GDM1 (cell line): ENCODE data around the gene CSNK1G1.
"Not testable (repeated sequence)": the region's sequence is repeated elsewhere in the genome, so short reads cannot be mapped to it uniquely, and the experiment has no call there.

Source experiments
- DNase-seq: peaks from one replicate; lab custom pipeline; 2025; lab: John Stamatoyannopoulos, UW

The CSNK1G1 gene

GRCh38 chr15:64355944-64356709, at the start of gene CSNK1G1:
Gene CSNK1G1, minus strand, starts transcription at chr15:64356173. Its CDS starts 55,674 bp downstream, at chr15:64300499.
- DNase-seq: peak; percentile 93

GRCh38 chr15:64400583-64400982, 44.6 kb upstream of the CSNK1G1 start:
- no peak for DNase-seq

GRCh38 chr15:64398575-64398974, 42.6 kb upstream of the CSNK1G1 start:
- no peak for DNase-seq

- DNase-seq: no peak
Observed at GRCh38 chr15:64396789-64397188, 40.8 kb upstream of the CSNK1G1 start.

- not testable (repeated sequence) for DNase-seq
Observed at GRCh38 chr15:64392471-64392870, 36.5 kb upstream of the CSNK1G1 start.

GRCh38 chr15:64389036-64389435, 33.1 kb upstream of the CSNK1G1 start:
- DNase-seq: no peak

GRCh38 chr15:64387562-64388168, 31.7 kb upstream of the CSNK1G1 start, which contains the start of gene TRIP4:
Gene TRIP4, plus strand, starts transcription at chr15:64387836. Its CDS starts 28 bp downstream, at chr15:64387864.
- DNase-seq: peak; percentile 97

- no peak for DNase-seq
Observed at GRCh38 chr15:64386291-64386690, 30.3 kb upstream of the CSNK1G1 start.

GRCh38 chr15:64383760-64384159, 27.8 kb upstream of the CSNK1G1 start:
- DNase-seq: no peak

GRCh38 chr15:64381000-64381751, 25.2 kb upstream of the CSNK1G1 start, which contains the start of gene PCLAF:
Gene PCLAF, minus strand, starts transcription at chr15:64381441. Its CDS starts 70 bp downstream, at chr15:64381371.
- peak; percentile 93 for DNase-seq

- DNase-seq: not testable (repeated sequence)
Observed at GRCh38 chr15:64380130-64380870, 24.3 kb upstream of the CSNK1G1 start.

GRCh38 chr15:64379216-64379960, 23.4 kb upstream of the CSNK1G1 start:
- no peak for DNase-seq

- DNase-seq: no peak
Observed at GRCh38 chr15:64373360-64373759, 17.4 kb upstream of the CSNK1G1 start.

- not testable (repeated sequence) for DNase-seq
Observed at GRCh38 chr15:64371383-64371782, 15.4 kb upstream of the CSNK1G1 start.

GRCh38 chr15:64369078-64369607, 13.2 kb upstream of the CSNK1G1 start:
- DNase-seq: no peak

- DNase-seq: no peak
Observed at GRCh38 chr15:64361259-64361658, 5.3 kb upstream of the CSNK1G1 start.

GRCh38 chr15:64356710-64357040, 702 bp upstream of the CSNK1G1 start:
- DNase-seq: no peak

GRCh38 chr15:64355348-64355943, 527 bp downstream of the CSNK1G1 start:
- DNase-seq: no peak

GRCh38 chr15:64354688-64355344, 1.2 kb downstream of the CSNK1G1 start:
- DNase-seq: no peak

GRCh38 chr15:64351265-64351664, 4.7 kb downstream of the CSNK1G1 start:
- no peak for DNase-seq
